ENCODE measurements around the gene P3H2.

P3H2 gene

DNA sequence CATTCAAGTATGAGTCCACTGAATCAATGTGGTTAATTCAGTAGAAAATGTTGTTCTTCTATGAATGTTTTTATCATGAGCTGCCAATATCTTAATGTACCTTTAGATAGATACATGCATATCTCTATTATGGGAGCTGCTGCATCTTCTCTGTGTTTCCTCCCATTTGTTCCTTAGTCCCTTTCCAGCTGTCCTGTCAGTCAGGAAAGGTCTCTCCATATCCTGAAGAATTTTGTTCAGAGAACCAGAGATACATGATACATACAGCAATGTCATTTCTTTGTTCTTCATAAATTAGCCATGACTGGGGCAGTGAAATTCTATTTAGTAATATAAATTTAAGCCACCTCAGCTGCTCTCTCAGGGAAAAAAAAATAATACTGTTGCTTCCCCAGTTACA is 103.7 kb downstream of the P3H2 start:
- peaks cover 38% of the 10 kb centered on the region for H3K27me3 Mint-ChIP-seq

DNA sequence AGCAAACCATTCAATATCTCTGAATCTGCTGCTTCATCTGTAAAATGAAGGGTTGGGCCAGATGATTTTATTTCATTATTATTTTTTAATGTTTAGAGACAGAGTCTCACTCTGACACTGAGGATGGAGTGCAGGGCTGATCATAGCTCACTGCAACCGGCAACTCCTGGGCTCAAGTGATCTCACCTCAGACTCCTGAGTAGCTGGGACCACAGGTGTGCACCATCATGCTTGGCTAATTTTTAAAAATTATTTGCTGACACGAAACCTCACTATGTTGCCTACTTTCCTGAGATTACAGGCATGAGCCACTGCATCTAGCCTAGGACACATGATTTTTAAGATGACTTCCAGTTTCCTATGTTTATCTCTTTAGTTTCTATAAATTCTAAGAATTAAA is 105.8 kb downstream of the P3H2 start:
- no peaks in the 10 kb centered on the region for H3K4me1 Mint-ChIP-seq (ENCODE audit: low read depth)
- no peaks in the 10 kb centered on the region for H3K9me3 Mint-ChIP-seq
- H3K27ac Mint-ChIP-seq: no peak overlapping the region
- peaks cover 40% of the 10 kb centered on the region for H3K27me3 Mint-ChIP-seq
- no peaks in the 10 kb centered on the region for H3K36me3 Mint-ChIP-seq (ENCODE audit: low read depth)
- no peak overlapping the region for H3K4me3 Mint-ChIP-seq
- no peak for DNase-seq

More for the DNA sequence above, 103.7 kb downstream of the P3H2 start:
- Mint-ChIP-seq H3K4me1 (ENCODE audit: low read depth) (no peaks in the 10 kb centered on the region), H3K36me3 (ENCODE audit: low read depth) (no peaks in the 10 kb centered on the region), H3K27ac (no peak overlapping the region), H3K4me3 (no peak overlapping the region), H3K9me3 (no peaks in the 10 kb centered on the region)
- DNase-seq: no peak

GRCh38 chr3:190013943-190014924 is 106.5 kb downstream of the P3H2 start:
- no peak overlapping the region for H3K4me3 Mint-ChIP-seq
- H3K36me3 Mint-ChIP-seq (ENCODE audit: low read depth): no peaks in the 10 kb centered on the region
- no peak overlapping the region for H3K27ac Mint-ChIP-seq
- H3K9me3 Mint-ChIP-seq: no peaks in the 10 kb centered on the region
- H3K4me1 Mint-ChIP-seq (ENCODE audit: low read depth): no peaks in the 10 kb centered on the region
- no peak for DNase-seq
- H3K27me3 Mint-ChIP-seq: peaks cover 40% of the 10 kb centered on the region

GRCh38 chr3:190012784-190013183 is 107.9 kb downstream of the P3H2 start:
- H3K4me1 Mint-ChIP-seq (ENCODE audit: low read depth): no peaks in the 10 kb centered on the region
- no peaks in the 10 kb centered on the region for H3K36me3 Mint-ChIP-seq (ENCODE audit: low read depth)
- DNase-seq: no peak
- no peak overlapping the region for H3K4me3 Mint-ChIP-seq
- no peaks in the 10 kb centered on the region for H3K9me3 Mint-ChIP-seq
- H3K27me3 Mint-ChIP-seq: peaks cover 32% of the 10 kb centered on the region
- H3K27ac Mint-ChIP-seq: no peak overlapping the region

DNA sequence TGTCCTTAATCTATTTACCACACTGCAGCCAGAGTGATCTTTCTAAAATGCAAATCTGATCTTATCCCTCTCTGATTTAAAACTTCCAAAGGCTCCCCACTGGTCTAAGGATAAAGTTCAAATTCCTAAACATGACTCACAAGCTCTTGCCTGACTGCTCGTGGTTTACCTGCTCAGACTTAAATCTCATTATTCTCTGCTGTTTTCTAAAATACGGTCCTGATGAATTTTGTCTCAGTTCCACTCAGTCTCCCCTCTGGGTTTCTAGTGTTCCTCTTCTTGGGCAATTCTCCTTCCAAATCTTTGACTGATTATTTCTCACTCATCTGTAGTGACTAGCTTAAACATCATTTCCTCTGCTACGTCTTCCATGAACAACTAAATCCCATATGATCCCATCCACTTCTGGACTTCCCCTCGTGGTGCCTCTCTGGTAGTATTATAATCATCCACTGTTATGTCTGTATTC is 108.3 kb downstream of the P3H2 start:
- DNase-seq: no peak
- H3K4me3 Mint-ChIP-seq: no peak overlapping the region
- no peaks in the 10 kb centered on the region for H3K9me3 Mint-ChIP-seq
- no peaks in the 10 kb centered on the region for H3K4me1 Mint-ChIP-seq (ENCODE audit: low read depth)
- no peak overlapping the region for H3K27ac Mint-ChIP-seq
- H3K27me3 Mint-ChIP-seq: peaks cover 29% of the 10 kb centered on the region
- H3K36me3 Mint-ChIP-seq (ENCODE audit: low read depth): no peaks in the 10 kb centered on the region

GRCh38 chr3:190010486-190010885 is 110.2 kb downstream of the P3H2 start:
- H3K36me3 Mint-ChIP-seq (ENCODE audit: low read depth): no peaks in the 10 kb centered on the region
- no peak overlapping the region for H3K4me3 Mint-ChIP-seq
- H3K27me3 Mint-ChIP-seq: peaks cover 34% of the 10 kb centered on the region
- no peak overlapping the region for H3K27ac Mint-ChIP-seq
- H3K9me3 Mint-ChIP-seq: no peaks in the 10 kb centered on the region
- no peaks in the 10 kb centered on the region for H3K4me1 Mint-ChIP-seq (ENCODE audit: low read depth)
- no peak for DNase-seq

GRCh38 chr3:190009614-190010013 is 111.1 kb downstream of the P3H2 start:
- Mint-ChIP-seq H3K36me3 (ENCODE audit: low read depth) (no peaks in the 10 kb centered on the region), H3K9me3 (no peaks in the 10 kb centered on the region), H3K4me1 (ENCODE audit: low read depth) (no peaks in the 10 kb centered on the region), H3K27ac (no peak overlapping the region), H3K4me3 (no peak overlapping the region), H3K27me3 (peaks cover 35% of the 10 kb centered on the region)
- no peak for DNase-seq

- Mint-ChIP-seq H3K27me3 (peaks cover 32% of the 10 kb centered on the region), H3K4me3 (no peak overlapping the region), H3K27ac (no peak overlapping the region), H3K4me1 (ENCODE audit: low read depth) (no peaks in the 10 kb centered on the region), H3K36me3 (ENCODE audit: low read depth) (no peaks in the 10 kb centered on the region), H3K9me3 (no peaks in the 10 kb centered on the region)
- no peak for DNase-seq
These were observed 112.3 kb downstream of the P3H2 start for GRCh38 chr3:190008432-190008831.

GRCh38 chr3:190005343-190006113 is 115.2 kb downstream of the P3H2 start:
- H3K27me3 Mint-ChIP-seq: peaks cover 27% of the 10 kb centered on the region
- no peaks in the 10 kb centered on the region for H3K4me1 Mint-ChIP-seq (ENCODE audit: low read depth)
- no peaks in the 10 kb centered on the region for H3K9me3 Mint-ChIP-seq
- no peaks in the 10 kb centered on the region for H3K36me3 Mint-ChIP-seq (ENCODE audit: low read depth)
- DNase-seq: no peak
- no peak overlapping the region for H3K27ac Mint-ChIP-seq
- no peak overlapping the region for H3K4me3 Mint-ChIP-seq

GRCh38 chr3:190004656-190005055 is 116.0 kb downstream of the P3H2 start:
- DNase-seq: no peak
- no peak overlapping the region for H3K27ac Mint-ChIP-seq
- peaks cover 27% of the 10 kb centered on the region for H3K27me3 Mint-ChIP-seq
- no peak overlapping the region for H3K4me3 Mint-ChIP-seq
- H3K36me3 Mint-ChIP-seq (ENCODE audit: low read depth): no peaks in the 10 kb centered on the region
- H3K4me1 Mint-ChIP-seq (ENCODE audit: low read depth): no peaks in the 10 kb centered on the region
- H3K9me3 Mint-ChIP-seq: no peaks in the 10 kb centered on the region

GRCh38 chr3:190003681-190004123 is 117.0 kb downstream of the P3H2 start:
- H3K9me3 Mint-ChIP-seq: no peaks in the 10 kb centered on the region

DNA sequence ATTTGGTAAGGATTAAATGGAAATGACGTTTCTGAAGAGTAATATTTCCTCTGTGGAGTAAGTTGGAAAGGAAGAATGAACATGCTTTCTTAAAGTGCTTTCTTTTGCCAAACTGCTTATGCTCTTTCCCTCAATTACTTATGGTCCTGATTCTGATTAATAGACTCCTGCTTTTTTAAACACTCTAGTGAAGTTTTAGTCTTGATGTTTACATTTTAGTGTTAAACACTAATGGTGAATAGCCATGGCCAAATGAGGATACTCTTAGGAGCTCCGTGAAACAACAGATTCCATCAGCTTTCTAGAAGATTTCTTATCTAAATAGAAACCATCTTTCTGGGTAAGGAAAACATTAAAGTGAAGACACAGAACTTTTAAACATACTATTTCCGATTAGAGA is 117.6 kb downstream of the P3H2 start:
- Mint-ChIP-seq H3K4me3 (no peak overlapping the region), H3K4me1 (ENCODE audit: low read depth) (no peaks in the 10 kb centered on the region), H3K27me3 (peaks cover 27% of the 10 kb centered on the region), H3K27ac (no peak overlapping the region), H3K36me3 (ENCODE audit: low read depth) (no peaks in the 10 kb centered on the region), H3K9me3 (no peaks in the 10 kb centered on the region)
- DNase-seq: no peak

More at GRCh38 chr3:190003681-190004123, 117.0 kb downstream of the P3H2 start:
- no peak overlapping the region for H3K4me3 Mint-ChIP-seq
- H3K4me1 Mint-ChIP-seq (ENCODE audit: low read depth): no peaks in the 10 kb centered on the region
- no peaks in the 10 kb centered on the region for H3K36me3 Mint-ChIP-seq (ENCODE audit: low read depth)
- H3K27ac Mint-ChIP-seq: no peak overlapping the region
- H3K27me3 Mint-ChIP-seq: peaks cover 29% of the 10 kb centered on the region
- DNase-seq: no peak

DNA sequence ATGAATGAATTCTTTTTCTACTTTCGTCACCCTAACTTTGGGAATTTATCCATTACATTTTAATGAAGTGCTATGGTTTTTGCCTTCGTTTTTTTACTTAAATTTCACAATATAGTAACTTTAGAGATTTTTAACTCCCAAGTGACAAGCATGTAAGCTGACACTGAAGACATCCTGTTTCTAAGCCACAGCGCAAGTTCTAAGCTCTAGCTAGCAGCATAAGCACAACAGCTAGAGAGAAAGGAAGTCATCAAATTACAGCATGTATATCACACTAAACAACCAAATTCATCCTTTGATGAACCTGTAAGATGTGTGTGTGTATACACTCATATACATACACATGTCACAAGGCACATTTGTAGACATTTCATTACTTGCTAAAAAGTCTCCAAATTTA is 119.3 kb downstream of the P3H2 start:
- Mint-ChIP-seq H3K27ac (no peak overlapping the region), H3K4me3 (no peak overlapping the region), H3K4me1 (ENCODE audit: low read depth) (no peaks in the 10 kb centered on the region), H3K9me3 (no peaks in the 10 kb centered on the region), H3K27me3 (peaks cover 21% of the 10 kb centered on the region), H3K36me3 (ENCODE audit: low read depth) (no peaks in the 10 kb centered on the region)
- no peak for DNase-seq

- no peaks in the 10 kb centered on the region for H3K4me1 Mint-ChIP-seq (ENCODE audit: low read depth)
- H3K9me3 Mint-ChIP-seq: no peaks in the 10 kb centered on the region
- H3K4me3 Mint-ChIP-seq: no peak overlapping the region
- no peaks in the 10 kb centered on the region for H3K36me3 Mint-ChIP-seq (ENCODE audit: low read depth)
- no peak for DNase-seq
- H3K27me3 Mint-ChIP-seq: peaks cover 20% of the 10 kb centered on the region
- no peak overlapping the region for H3K27ac Mint-ChIP-seq
These were observed 119.9 kb downstream of the P3H2 start for GRCh38 chr3:190000861-190001196.

Data from activated T-cell treated with anti-CD3 and anti-CD28 coated beads, Interleukin-2, amount 50 U/mL, for 24 hours (primary cell).